ENCODE data around the gene CABP4. TPM values are rescaled to one million over a fixed set of nuclear protein-coding genes. Genes with fewer than 3 reads are reported as not detected.

Gene CABP4
- total RNA-seq, 1 experiment from 2014 or later = not detected

DNA sequence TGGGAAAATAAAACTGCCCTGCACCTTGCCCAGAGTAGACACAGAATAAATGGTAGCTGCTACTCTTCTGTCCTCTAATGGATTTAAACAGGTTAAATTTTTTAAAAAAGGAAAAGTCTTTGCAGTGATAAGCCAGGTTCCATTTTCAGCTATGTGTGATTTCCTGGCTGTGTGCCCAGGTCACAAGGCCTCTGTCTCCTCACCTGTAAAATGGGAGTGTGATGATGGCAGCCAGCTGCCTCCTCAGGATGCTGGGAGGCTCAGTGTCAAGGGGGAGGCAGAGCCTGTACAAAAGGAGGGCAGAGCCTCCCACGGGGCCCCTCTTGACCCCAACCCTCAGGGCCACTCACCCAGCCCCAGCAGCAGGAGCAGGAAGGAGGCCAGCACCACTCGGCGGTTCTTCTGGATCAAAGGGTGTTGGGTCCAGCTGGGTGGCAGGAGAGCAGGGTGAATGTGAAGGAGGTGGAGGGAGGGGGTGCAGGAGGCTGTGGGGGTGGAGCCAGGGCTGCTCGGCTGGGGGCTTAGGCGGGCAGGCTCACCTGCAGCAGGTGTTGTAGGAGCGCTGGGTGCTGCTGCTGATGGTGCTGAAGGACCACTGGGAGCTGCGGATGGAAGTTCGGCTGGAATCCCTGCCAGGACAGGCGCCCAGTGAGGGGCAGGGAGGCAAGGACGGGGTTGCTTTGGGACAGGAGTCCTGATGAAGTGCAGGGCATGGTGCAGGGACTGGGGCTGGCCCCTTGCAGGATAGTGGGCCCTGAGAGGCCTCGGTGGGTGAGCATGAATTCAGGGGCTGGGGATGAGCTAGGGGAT lies 12.0 kb downstream of the CABP4 start:
- Histone ChIP-seq H3K27me3 (replicated peaks; ENCODE audit: control insufficient read depth, insufficient read depth, low read length) (no peaks in the 10 kb centered on the region), H3K4me3 (ENCODE audit: low read depth, low read length) (no peak overlapping the region), H3K36me3 (ENCODE audit: control insufficient read depth, insufficient read depth, low read length) (no peaks in the 10 kb centered on the region), H3K4me1 (peaks cover 29% of the 10 kb centered on the region), H3K9me3 (no peaks in the 10 kb centered on the region)
- Mint-ChIP-seq H3K9me3 (ENCODE audit: unreplicated experiment) (no peaks in the 10 kb centered on the region), H3K4me3 (ENCODE audit: unreplicated experiment) (peak overlapping the region; percentile 94), H3K4me1 (ENCODE audit: low read depth, unreplicated experiment) (peaks cover 20% of the 10 kb centered on the region), H3K27ac (ENCODE audit: unreplicated experiment) (peak overlapping the region; percentile 89), H3K36me3 (ENCODE audit: insufficient read depth, unreplicated experiment) (peaks cover 28% of the 10 kb centered on the region), H3K27me3 (ENCODE audit: insufficient read depth, unreplicated experiment) (no peaks in the 10 kb centered on the region)
- ChIA-PET POLR2A (interaction anchor here (0.6 to 1.2 kb wide), 2 partner anchors 20 to 37 kb away, joined by 3 read pairs; no protein-coding TSS in a partner anchor), CTCF (interaction anchor here (3.8 kb wide), 1 partner anchor 66 kb away, joined by 38 read pairs; the partner anchor contains the start of gene PPP1CA)
- no TSS peak for BruUV-seq (replicated peaks)
- intact Hi-C loops (cut with micrococcal nuclease; ENCODE audit: unreplicated experiment) = no loop called here
- peak in 1 of 2 experiments; percentile 54 for DNase-seq
- TF ChIP-seq CTCF (IDR thresholded peaks at IDR 0.05; ENCODE audit: insufficient read depth in 1 of 2, low read depth in 1 of 2, low read length in 1 of 2, severe bottlenecking in 1 of 2, unreplicated experiment in 1 of 2) = no peak

- ChIA-PET POLR2A (interaction anchor here (0.6 to 1.6 kb wide), 7 partner anchors 16 to 113 kb away, joined by 3 to 9 read pairs (median 3); partner anchors contain the start of genes CORO1B and PPP1CA), CTCF (interaction anchor here (0.9 to 3.8 kb wide), 6 partner anchors 15 to 162 kb away, joined by 3 to 38 read pairs (median 3); partner anchors contain the start of genes AIP, GSTP1, NUDT8 and PPP1CA)
- DNase-seq = peak in 1 of 2 experiments; percentile 49
- peaks cover 20% of the 10 kb centered on the region for H3K4me1 Mint-ChIP-seq (ENCODE audit: low read depth, unreplicated experiment)
- no peak for TF ChIP-seq CTCF (IDR thresholded peaks at IDR 0.05; ENCODE audit: insufficient read depth in 1 of 2, low read depth in 1 of 2, low read length in 1 of 2, severe bottlenecking in 1 of 2, unreplicated experiment in 1 of 2)
- Histone ChIP-seq H3K4me1 (peaks cover 29% of the 10 kb centered on the region), H3K4me3 (ENCODE audit: low read depth, low read length) (peak overlapping the region; percentile 69), H3K36me3 (ENCODE audit: control insufficient read depth, insufficient read depth, low read length) (no peaks in the 10 kb centered on the region), H3K9me3 (no peaks in the 10 kb centered on the region), H3K27me3 (replicated peaks; ENCODE audit: control insufficient read depth, insufficient read depth, low read length) (no peaks in the 10 kb centered on the region)
- peaks cover 23% of the 10 kb centered on the region for H3K36me3 Mint-ChIP-seq (ENCODE audit: insufficient read depth, unreplicated experiment)
- intact Hi-C loops (cut with micrococcal nuclease; ENCODE audit: unreplicated experiment) = loop anchor here (2.0 kb wide), 1 partner anchor 47 kb away; no protein-coding TSS in a partner anchor
- no peaks in the 10 kb centered on the region for H3K9me3 Mint-ChIP-seq (ENCODE audit: unreplicated experiment)
- TSS peak; percentile 22 for BruUV-seq (replicated peaks)
- peak overlapping the region; percentile 94 for H3K4me3 Mint-ChIP-seq (ENCODE audit: unreplicated experiment)
- H3K27me3 Mint-ChIP-seq (ENCODE audit: insufficient read depth, unreplicated experiment) = no peaks in the 10 kb centered on the region
- peak overlapping the region; percentile 89 for H3K27ac Mint-ChIP-seq (ENCODE audit: unreplicated experiment)
These were observed 12.9 kb downstream of the CABP4 start for GRCh38 chr11:67468056-67468455.

DNA sequence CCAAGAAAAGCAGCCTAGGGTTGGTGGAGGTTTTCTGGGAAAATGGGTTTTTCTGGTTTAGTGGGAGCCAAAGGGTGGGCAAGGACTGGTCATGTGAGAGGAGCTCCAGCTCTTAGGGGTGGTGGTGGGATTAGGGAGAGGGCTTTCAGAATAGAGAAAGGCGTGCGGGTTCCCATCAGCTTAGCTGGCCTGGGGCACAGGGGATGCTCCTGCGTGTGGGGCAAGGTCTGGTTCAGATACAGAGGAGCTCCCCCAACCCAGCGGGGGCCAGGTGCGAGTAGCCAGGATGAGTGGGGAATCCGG lies 13.3 kb downstream of the CABP4 start:
- peak in 1 of 2 experiments; percentile 61 for DNase-seq
- Histone ChIP-seq H3K4me1 (peaks cover 29% of the 10 kb centered on the region), H3K36me3 (ENCODE audit: control insufficient read depth, insufficient read depth, low read length) (no peaks in the 10 kb centered on the region), H3K27me3 (replicated peaks; ENCODE audit: control insufficient read depth, insufficient read depth, low read length) (no peaks in the 10 kb centered on the region), H3K4me3 (ENCODE audit: low read depth, low read length) (peak overlapping the region; percentile 69), H3K9me3 (no peaks in the 10 kb centered on the region)
- Mint-ChIP-seq H3K9me3 (ENCODE audit: unreplicated experiment) (no peaks in the 10 kb centered on the region), H3K4me1 (ENCODE audit: low read depth, unreplicated experiment) (peaks cover 20% of the 10 kb centered on the region), H3K27me3 (ENCODE audit: insufficient read depth, unreplicated experiment) (no peaks in the 10 kb centered on the region), H3K36me3 (ENCODE audit: insufficient read depth, unreplicated experiment) (peaks cover 22% of the 10 kb centered on the region), H3K27ac (ENCODE audit: unreplicated experiment) (peak overlapping the region; percentile 89), H3K4me3 (ENCODE audit: unreplicated experiment) (peak overlapping the region; percentile 94)
- ChIA-PET CTCF (interaction anchor here (0.5 to 3.8 kb wide), 7 partner anchors 14 to 161 kb away, joined by 3 to 38 read pairs (median 3); partner anchors contain the start of genes AIP, GSTP1, NUDT8 and PPP1CA), POLR2A (interaction anchor here (0.6 to 1.6 kb wide), 6 partner anchors 16 to 113 kb away, joined by 3 to 9 read pairs (median 6); partner anchors contain the start of genes CORO1B and PPP1CA)
- intact Hi-C loops (cut with micrococcal nuclease; ENCODE audit: unreplicated experiment) = loop anchor here (2.0 kb wide), 1 partner anchor 48 kb away; no protein-coding TSS in a partner anchor
- TF ChIP-seq CTCF (IDR thresholded peaks at IDR 0.05; ENCODE audit: insufficient read depth in 1 of 2, low read depth in 1 of 2, low read length in 1 of 2, severe bottlenecking in 1 of 2, unreplicated experiment in 1 of 2) = no peak
- no TSS peak for BruUV-seq (replicated peaks)
